HT1080 (cell line): ENCODE results near the gene KCNAB2. TPM values are rescaled to one million over a fixed set of nuclear protein-coding genes. Genes with fewer than 3 reads are reported as not detected.

Experiments used
- DNase-seq: peaks from one replicate; pipeline ENCODE4 v3.0.0-alpha.2; 2015; ENCODE audit warnings: low read depth
- total RNA-seq: library from RNA; depleted of rRNA; stranded (reverse); fragments of >200 nt; shearing (Covaris generic); gene quantifications from 2 replicates; pipeline ENCODE4 v1.2.3, GENCODE V29; 2014

Gene KCNAB2
- total RNA-seq, 1 experiment from 2014 or later = 31.6 TPM

DNA sequence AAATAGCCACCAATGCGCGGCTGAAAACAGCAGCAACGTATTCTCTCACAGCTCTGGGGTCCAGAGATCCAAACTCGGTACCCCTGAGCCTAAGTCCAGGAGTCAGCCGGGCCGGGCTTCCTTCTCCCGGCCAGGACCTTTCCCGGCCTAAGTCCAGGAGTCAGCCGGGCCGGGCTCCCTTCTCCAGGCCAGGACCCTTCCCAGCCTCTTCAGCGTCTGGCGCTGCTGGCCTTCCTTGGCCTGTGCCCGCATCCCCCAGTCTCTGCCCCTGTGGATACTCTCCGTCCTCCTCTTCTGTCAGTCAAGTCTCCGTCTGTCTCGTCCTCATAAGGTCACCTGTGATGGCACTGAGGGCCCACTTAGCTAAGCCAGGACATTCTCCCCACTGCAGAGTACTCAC, 32.2 kb downstream of the KCNAB2 start:
- no peak for DNase-seq

DNA sequence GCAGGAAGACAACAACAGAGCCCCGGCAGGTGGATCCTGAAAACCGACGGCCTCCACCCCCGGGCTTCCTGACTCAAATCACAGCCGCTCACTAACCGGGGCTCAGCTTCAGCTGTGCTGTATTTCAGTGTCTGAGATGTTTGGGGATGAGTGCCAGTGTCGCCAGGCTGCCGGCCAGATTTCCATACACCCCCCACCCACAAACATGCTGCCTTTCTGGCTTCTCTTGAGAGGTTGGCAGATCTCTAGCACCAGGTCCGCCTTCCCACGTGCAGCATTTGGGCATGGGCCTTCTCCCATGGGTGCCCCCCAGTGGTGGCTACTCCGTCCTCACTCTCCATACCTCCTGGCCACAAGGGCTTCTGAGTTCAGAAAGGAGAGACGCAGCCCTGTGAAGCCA, 34.8 kb downstream of the KCNAB2 start:
- no peak for DNase-seq

DNA sequence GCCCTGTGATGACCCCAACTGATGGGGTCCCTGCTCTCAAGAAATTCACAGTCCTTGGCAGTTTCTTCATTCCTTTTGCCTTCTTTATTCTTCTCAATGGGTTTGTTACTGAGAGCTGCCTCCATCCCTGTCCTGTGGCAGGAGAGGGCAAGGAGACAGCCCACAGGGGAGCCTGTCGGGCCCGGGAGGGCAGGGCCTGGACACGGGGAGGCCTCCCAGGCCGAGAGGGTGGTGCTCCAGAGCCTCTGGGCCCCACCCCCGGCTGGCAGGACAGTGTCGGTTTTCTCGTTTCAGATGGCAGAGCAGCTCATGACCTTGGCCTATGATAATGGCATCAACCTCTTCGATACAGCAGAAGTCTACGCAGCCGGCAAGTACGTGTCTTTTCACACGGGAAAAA, 36.2 kb downstream of the KCNAB2 start:
- no peak for DNase-seq

DNA sequence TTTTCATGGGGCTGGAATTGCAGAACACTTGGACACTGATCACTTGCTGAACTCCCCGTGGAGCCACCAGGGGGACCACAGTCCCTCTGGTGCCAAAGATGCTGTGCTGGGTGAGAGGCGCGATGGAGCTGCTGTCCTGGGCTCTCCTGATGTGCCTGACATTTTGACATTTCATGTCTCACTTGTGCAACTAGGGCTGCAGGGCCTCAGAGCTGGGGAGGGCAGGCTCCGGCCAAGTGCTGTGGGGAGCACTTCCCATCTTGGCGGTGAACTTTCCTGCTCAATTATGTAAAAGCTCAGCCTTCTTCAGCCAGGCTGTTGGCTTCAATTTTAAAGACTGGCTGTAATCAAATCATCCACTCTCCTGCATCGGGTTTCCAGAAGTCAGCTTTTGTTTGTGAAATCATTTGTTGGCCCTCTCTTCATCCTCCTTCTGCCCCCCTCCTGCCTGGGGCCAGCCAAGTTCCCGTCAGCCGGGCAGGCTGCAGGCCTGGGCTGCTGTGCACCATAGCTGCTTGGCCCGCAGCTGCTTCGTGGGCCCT, 36.8 kb downstream of the KCNAB2 start:
- DNase-seq = no peak

DNA sequence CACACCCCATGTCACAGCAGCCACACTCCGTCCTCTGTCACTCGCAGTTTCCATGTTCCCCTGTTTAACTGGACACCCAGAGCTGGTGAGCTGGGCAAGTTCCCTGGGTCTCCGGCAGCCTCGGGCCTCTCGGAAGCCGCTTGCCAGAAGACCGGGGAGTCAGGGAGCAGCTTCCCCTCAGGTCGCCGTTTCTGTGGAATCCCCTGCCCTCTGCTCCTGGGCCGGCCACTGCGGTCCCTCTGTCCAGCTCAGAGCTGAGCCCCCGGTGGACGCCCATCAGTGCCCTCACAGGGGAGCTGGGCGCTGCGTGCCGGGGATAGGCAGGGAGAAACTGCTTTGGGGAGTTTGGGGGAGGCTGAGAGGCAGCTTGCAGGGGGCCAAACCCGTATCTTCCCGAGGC, 37.7 kb downstream of the KCNAB2 start:
- no peak for DNase-seq

DNA sequence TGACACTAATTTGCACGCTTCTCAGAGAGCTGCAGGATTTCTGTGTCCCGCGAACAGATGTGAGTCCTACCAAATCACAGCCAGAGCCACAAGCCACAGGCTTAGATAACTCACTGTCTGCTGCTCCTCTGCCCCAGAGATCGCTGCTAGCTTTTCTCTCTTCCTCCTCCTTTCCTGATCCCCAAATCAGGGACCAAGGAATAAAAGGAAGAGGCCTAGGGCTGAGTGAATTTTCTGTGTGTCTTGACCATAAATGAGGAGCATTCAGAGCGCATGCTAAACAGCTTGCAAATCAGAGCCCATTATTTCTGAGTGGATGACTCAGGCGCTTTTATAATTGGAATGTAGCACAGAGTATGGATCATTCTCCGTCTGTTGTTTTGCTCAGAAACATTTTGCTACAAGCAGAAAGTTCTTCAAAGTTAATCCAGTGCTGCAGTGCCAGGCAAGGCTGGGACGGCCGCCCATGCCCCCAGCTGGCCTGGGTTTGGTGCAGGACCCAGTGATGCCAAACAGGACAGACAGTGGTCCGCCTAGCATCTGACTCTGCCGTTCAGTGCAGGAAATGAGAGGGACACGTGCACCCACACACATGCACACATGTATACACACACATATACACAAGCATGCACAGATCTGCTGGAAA, 38.2 kb downstream of the KCNAB2 start:
- DNase-seq = no peak

DNA sequence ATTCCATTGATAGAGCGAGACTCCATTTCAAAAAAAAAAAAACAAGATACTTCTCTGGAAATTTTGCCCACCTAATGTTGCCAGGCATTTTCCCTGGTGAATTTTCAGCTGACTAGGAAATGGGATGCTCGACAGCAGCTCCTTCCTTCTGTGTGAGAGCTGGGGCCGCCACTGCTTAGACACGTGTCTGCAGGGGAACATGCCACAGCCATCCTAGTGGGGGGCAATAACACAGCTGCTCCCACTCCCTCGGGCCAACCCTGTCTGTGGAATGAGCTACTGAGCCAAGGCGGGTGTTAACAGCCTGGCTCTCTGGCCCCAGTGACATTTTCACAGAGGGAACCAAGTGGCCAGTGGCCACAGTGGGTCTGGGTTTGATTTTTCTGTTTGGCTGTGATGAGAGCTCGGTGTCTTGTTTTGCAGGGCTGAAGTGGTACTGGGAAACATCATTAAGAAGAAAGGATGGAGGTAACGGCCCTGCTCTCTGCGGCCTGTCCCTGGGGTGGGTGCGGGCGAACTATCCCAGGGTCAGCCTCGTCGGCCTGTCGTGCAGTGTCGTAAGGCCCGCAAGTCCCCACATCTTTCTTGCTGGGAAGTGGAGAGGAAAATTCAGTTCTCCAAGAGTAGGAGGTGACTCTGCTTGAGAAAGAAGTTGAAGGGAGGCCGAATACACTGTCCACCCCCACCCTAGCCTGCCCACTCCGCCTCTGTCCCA, 39.2 kb downstream of the KCNAB2 start:
- DNase-seq = no peak

DNA sequence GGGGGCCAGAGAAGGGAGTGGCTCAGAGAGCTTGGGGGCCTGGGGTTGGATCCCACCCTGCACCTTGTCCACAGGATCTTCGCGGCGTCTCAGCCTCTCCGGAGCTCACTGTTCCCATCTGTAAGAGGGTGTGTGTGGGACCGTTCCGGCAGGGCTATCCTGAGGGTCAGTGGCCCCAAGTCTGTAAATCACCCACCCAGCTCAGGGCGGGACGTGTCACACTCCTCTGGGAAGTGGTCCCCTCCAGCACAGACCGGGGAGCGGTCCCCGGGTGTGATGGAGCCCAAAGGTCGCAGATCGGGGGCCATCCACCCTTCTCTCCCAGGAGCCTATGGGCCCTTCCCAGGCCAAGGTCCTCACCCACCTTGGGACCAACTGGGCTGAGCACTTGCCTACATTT, 40.0 kb downstream of the KCNAB2 start:
- DNase-seq = no peak

DNA sequence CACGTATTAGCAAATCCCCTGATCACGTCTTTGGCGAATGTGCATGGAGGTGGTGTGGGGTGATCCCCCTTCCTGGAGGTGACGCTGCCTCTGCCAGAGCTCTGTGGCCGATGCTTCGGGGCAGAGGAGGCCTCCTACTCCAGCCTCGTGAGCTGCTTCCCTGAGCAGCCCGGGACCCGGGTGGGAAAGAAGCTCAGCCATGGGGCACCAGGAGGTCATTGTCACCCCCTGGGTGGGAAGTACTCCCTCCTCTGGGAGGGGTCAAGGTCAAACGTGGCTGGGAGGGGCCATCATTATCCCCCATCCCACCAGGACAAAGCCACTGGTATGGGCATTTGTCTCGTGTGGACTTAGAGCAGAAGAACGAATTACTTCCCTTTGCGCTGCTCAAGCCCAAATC, 40.7 kb downstream of the KCNAB2 start:
- no peak for DNase-seq

DNA sequence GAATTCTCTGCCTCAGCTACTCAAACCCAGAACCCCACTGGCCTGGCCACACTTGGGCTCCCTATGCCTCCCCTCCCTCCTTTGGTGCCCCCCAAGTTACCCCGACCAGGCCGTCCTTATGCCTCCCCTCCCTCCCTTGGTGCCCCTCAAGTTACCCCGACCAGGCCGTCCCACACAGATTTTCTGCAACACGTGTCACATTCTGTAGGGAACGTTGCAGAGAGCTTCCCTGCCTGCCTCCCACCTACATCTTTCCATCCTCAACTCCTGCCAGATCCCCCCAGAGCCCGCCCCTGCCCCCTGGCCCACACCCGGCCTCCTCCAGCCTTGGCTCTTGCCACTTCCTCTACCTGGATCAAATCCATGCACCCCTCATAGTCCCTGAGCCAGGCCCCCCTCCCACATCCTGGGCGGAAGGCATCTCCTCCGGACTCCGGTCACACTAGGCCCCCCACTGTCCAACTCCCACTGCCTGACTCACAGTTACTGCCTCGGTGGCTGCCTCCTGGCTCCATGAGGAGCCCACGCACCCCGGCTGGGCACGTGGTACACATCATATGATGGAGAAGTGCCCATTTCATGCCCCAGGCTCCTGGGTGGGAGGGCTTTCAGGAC, 41.2 kb downstream of the KCNAB2 start:
- DNase-seq = no peak

DNA sequence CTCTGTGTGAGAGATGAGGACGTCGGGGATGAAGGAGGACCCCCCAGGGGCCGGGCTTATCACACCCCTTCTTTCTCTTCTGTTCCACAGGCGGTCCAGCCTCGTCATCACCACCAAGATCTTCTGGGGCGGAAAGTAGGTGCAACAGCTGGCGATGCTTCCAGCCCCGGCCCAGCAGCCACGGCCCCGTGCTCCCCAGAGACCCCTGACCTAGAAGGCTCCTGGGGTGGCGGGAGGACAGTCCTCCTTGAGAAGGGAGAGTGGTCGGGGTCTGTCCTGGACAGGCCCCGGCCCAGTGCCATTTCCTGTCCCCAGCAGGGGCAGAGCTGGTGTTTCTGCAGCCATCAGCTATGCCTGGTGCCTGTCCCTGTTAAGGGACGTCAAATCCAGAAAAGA, 41.7 kb downstream of the KCNAB2 start:
- no peak for DNase-seq

DNA sequence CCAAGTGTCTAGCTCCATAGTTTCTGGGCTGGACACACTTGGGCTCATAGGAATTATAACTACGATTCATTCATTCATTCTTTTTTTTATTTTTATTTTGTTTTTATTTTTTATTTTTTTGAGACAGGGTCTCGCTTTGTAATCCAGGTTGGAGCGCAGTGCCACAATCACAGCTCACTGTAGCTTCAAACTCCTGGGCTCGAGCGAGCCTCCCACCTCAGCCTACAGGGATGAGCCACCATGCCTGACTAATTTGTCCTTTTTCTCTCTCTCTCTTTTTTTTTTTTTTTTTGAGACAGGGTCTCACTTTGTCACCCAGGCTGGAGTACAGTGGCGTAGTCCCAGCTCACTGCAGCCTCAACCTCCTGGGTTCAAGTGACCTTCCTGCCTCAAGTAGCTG, 42.3 kb downstream of the KCNAB2 start:
- DNase-seq = no peak

DNA sequence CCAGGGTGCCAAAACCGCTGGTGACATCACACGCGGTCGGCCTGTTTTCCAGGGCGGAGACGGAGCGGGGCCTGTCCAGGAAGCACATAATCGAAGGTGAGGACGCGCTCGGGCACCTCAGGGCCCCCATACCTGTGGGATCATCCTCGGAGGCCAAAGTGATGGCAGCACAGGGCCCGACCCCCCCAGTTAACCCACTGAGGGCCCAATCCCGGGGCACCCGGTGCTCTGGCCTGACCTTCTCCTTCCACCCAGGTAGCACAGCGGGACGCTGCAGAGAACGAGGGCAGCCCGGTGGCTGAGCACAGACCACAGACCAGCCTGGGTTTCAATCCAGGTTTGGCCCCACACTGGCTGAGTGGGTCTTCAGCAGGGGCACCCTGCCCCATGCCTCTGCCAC, 43.3 kb downstream of the KCNAB2 start:
- no peak for DNase-seq

DNA sequence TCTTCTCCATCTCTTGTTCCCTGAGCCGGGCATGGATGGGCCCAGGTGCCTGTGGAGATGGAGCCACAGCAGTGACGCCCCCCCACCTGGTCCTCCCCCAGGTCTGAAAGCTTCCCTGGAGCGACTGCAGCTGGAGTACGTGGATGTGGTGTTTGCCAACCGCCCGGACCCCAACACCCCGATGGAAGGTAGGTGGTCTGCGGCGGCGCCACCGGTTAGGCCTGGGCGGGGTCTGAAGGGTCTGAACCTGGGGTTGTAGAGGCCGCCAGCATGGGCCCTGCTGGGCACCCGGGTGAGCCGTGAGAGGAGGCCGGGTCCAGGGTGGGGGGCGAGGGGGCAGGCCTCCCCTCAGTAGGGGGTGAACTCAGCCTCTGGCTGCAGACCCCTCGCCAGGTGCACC, 44.6 kb downstream of the KCNAB2 start:
- no peak for DNase-seq

DNA sequence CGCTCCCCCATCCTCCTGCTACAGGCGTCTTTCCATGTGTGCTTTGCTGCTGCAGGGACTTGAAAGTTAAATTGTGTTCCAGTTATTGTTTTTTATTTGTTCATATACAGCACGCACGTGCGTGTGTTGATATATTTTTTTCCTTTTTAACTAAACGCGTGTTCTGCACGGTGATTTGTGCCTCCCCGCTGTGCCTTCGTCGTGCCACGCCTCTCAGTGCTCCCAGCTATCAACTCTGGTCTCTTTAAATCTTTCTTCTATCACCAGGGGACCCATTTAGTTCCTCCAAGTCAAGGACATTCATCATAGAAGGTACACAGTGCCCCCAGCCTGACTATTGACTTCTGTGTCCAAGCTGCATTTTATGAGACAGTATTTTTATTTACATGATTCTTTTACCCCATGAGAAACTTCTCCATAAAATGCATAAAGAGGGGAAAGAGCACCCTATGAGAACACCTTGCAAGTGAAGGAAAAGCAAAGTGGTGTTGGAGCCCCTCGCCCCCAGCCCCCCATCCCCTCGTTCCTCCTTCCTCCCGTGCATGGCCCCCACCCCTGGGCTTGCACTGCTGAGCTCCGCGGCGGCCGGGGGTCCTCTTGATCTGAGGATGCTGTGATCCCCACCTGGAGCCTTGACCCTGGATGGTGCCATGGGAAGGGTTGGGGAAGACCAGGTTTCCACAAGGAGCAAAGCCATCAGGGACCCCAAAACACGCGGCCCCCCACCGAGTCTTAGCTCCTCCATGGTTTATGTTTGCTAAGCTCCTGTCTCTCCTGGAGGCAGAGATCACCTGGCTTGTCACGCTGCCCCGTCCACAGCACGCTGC, 45.5 kb downstream of the KCNAB2 start:
- DNase-seq = no peak

DNA sequence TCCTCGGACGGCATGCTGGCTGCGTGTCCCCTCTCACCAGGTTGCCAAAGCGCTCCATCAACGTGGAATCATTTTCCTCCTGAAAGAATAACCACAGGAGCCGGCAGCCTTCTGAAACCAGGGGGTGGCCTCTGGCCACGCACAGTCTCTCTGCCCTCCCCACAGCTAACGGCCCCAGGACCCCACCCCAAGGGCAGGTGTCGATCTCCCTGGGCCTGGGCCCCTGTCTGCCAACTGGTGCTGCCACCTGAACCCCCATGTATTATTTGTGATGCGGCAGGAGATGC, 46.1 kb downstream of the KCNAB2 start:
- DNase-seq = no peak

DNA sequence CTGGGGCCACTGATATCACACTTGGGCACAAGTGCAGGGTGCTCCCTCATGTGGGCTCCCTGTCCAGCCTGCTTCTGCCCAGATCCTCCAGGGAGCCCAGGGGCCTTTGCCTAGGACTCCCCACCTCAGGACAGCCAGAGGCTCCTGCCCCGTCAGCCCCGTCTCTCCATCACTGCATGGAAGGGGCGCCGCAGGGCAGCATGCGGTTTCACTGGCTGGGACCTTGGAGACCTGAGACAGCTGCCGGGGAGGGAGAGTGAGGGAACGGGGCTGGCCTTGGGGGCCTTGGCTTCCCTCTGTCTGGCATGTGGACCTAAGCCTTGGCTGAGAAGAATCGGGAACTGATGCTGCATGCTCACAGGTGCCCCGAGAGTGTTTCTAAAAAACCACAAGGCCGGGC, 46.5 kb downstream of the KCNAB2 start:
- no peak for DNase-seq

DNA sequence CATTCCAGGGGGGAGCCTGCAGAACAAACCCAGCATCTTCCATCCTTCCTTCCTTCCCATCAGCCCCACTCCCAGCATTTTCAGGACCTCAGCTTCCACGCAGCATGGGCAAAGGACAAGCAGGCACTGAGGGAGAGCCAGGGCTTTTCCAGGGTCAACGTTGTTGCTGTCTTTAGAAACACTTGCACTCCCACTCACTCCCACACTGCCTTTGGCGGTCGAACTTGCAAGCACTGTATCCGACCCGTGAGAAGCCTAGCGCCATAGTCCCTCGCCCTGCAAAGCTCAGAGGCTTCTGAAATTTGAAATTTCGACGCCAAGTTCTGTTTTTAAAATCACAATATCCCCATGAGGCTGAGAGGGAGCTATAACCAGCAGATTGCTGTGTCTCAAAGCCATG, 47.4 kb downstream of the KCNAB2 start:
- no peak for DNase-seq

DNA sequence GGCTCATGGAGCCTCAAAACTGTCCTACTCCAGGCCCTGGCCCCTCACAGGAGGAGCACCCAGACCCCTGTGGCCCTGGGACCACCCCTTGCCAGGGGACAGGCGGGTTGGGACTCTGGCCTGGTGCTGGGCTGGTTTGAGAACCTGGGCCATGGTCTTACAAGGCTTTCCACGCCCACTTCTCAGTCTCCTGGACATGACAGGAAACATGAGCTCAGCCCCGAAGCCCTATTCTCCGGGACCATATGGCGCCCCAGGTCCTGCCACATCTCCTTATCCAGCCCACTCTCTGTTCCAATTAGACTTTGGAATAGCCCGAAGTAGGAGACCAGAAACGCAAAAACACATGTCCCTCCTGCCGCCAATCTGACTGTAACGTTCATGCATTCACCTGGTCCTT, 47.9 kb downstream of the KCNAB2 start:
- no peak for DNase-seq

DNA sequence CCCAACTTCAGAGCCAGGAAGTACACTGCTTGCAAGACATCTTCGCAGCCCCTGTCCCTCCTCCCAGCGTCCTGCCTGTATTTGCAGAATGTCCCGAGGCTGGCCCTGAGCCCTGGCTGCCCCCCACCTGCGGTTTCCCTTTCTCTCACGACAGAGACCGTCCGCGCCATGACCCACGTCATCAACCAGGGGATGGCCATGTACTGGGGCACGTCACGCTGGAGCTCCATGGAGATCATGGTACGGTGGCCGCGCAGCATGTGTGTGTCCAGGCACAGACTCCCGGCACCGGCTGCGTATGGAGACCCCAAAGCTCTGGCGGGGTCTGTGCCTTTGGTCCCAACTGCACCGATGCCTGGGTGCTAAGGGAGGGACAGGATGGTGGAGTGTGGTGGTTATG, 48.6 kb downstream of the KCNAB2 start:
- no peak for DNase-seq

DNA sequence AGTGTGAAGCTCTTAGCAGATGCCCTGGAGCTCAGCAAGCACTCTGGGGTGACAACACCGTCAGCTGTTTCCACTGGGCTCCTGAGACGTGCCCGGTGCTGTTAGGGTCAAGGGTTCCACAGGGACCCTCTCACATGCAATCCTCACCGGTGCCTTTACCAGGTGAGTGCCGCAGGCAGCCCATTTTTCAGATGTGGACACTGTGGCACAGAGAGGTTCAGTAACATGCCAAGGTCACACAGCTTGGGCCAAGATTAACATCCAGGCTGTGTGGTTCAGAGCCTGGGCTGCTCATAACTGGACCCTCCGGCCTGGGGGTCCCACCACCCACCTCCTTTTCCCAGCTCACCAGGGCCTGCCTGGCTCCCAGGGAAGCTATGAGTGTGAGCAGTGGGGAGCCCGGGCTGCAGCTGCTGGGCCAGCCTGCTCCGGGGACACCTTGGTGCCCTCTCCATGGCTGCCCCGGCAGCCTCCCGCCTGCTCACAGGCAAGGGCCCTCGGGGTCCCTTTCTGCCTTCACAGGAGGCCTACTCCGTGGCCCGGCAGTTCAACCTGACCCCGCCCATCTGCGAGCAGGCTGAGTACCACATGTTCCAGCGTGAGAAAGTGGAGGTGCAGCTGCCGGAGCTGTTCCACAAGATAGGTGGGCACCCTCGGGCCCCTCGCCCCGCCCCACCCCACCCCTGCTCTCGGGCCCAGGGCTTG, 49.3 kb downstream of the KCNAB2 start:
- no peak for DNase-seq
